K562 (cell line): ENCODE results near the gene RRBP1. TPM values are rescaled to one million over a fixed set of nuclear protein-coding genes. Genes with fewer than 3 reads are reported as not detected.
A peak's percentile ranks its signal among the peaks of the same experiment; 100 is the strongest.

Source experiments
- ATAC-seq: fragments of 200-7000 bp; cut with Tn5 transposase; 3 replicates; pipeline ENCODE4 v1.9.1; 2020; ENCODE audit warnings: moderate library complexity
- BruUV-seq: library from RNA; stranded (reverse); fragments of 400-500 nt; replicated peaks from 2 replicates; lab custom pipeline; 2021; lab: Mats Ljungman, UMichigan
- CTCF ChIA-PET: fragments of 300-600 bp; formaldehyde crosslinking; extraction: SDS; loops from one replicate; lab custom pipeline; 2021; ENCODE audit warnings: low intra/inter-chr PET ratio; lab: Yijun Ruan, JAX
- POLR2A ChIA-PET: fragments of 300-600, 350-650 bp; sonication (Branson Sonifier 250); formaldehyde crosslinking; extraction: SDS; loops from one replicate; lab custom pipeline; 2021; ENCODE audit warnings: antibody characterized with exemption, inconsistent platforms; lab: Yijun Ruan, JAX
- DNase-seq, 4 experiments: peaks; one replicate each; pipeline versions ENCODE4 v3.0.0 to v3.0.0-alpha.2; 2011 to 2018; ENCODE audit warnings: low spot score in 3 of 4, mixed read lengths in 3 of 4; ENCODE audit errors: extremely low read depth in 1 of 4
- FAIRE-seq: peaks from 2 replicates; lab custom pipeline; 2011; peaks lifted over from hg19 to GRCh38; lab: Jason Lieb, UNC
- H2AFZ ChIP-seq: 2 replicates; pipeline ENCODE4 v1.6.0; 2011; ENCODE audit warnings: low read depth, low read length, control low read depth, inconsistent platforms
- H3K27ac ChIP-seq: fragments of 200-600 bp; 3 replicates; pipeline ENCODE4 v1.8.0; 2011; ENCODE audit warnings: low read depth, mild to moderate bottlenecking, control low read depth, inconsistent platforms, low read length, moderate library complexity, mixed read lengths; ENCODE audit errors: extremely low read depth
- H3K27me3 ChIP-seq, 2 experiments: fragments of 300-600 bp in 1 of 2; 2 replicates in 1 of 2; 3 replicates in 1 of 2; pipeline versions ENCODE4 v1.6.0 to v1.8.0; 2011; ENCODE audit warnings: inconsistent platforms in 2 of 2, low read length in 2 of 2, mild to moderate bottlenecking in 1 of 2, mixed read lengths in 1 of 2, moderate library complexity in 1 of 2; ENCODE audit not compliant: control insufficient read depth in 2 of 2, insufficient read depth in 2 of 2
- H3K36me3 ChIP-seq: fragments of 300-600 bp; 3 replicates; pipeline ENCODE4 v1.8.0; 2011; ENCODE audit warnings: mild to moderate bottlenecking, low read length, inconsistent platforms; ENCODE audit not compliant: control insufficient read depth, insufficient read depth
- H3K4me1 ChIP-seq, 2 experiments: fragments of 200-600 bp in 1 of 2; replicated peaks in 1 of 2; 2 replicates in 1 of 2; 3 replicates in 1 of 2; pipeline versions ENCODE4 v1.5.1 to v1.8.0; 2011; ENCODE audit warnings: inconsistent platforms in 2 of 2, low read length in 2 of 2, mild to moderate bottlenecking in 1 of 2, mixed read lengths in 1 of 2, moderate library complexity in 1 of 2; ENCODE audit not compliant: control insufficient read depth in 2 of 2, insufficient read depth in 2 of 2
- H3K4me2 ChIP-seq: 2 replicates; pipeline ENCODE4 v1.6.1; 2011; ENCODE audit warnings: low read length, control low read depth, inconsistent platforms, mixed read lengths; ENCODE audit not compliant: insufficient read depth
- H3K4me3 ChIP-seq: fragments of 200-600 bp; sonication (generic), shearing (Covaris generic); 2 replicates; pipeline ENCODE4 v1.5.1; 2016; ENCODE audit warnings: control low read depth, inconsistent platforms
- H3K79me2 ChIP-seq: fragments of 200-600 bp; 3 replicates; pipeline ENCODE4 v1.8.0; 2011; ENCODE audit warnings: low read length, inconsistent platforms; ENCODE audit not compliant: control insufficient read depth, insufficient read depth
- H3K9ac ChIP-seq, 2 experiments: 2 replicates each; pipeline versions ENCODE4 v1.6.0 to v1.6.1; 2011; ENCODE audit warnings: low read depth in 2 of 2, low read length in 2 of 2, control low read depth in 1 of 2, inconsistent platforms in 1 of 2, mild to moderate bottlenecking in 1 of 2, mixed read lengths in 1 of 2; ENCODE audit not compliant: insufficient read depth in 1 of 2
- H3K9me1 ChIP-seq: one replicate; pipeline ENCODE4 v1.6.0; 2011; ENCODE audit warnings: inconsistent platforms, mild to moderate bottlenecking, low read length, moderate library complexity; ENCODE audit not compliant: control insufficient read depth, insufficient read depth
- H3K9me3 ChIP-seq: replicated peaks from 2 replicates; pipeline ENCODE4 v1.5.1; 2011; ENCODE audit warnings: low read depth, low read length, inconsistent platforms; ENCODE audit not compliant: control insufficient read depth, insufficient read depth
- H4K20me1 ChIP-seq: replicated peaks from 2 replicates; pipeline ENCODE4 v1.6.1; 2011; ENCODE audit warnings: low read length, inconsistent platforms, mixed read lengths; ENCODE audit not compliant: control insufficient read depth, insufficient read depth
- HMGN3 ChIP-seq: IDR thresholded peaks from 2 replicates; pipeline ENCODE4 v1.6.1; 2011; ENCODE audit warnings: borderline replicate concordance, low read depth, mild to moderate bottlenecking, mixed read lengths, low read length; ENCODE audit not compliant: insufficient read length; ENCODE audit errors: extremely low read depth
- STAT5A ChIP-seq: IDR thresholded peaks from 2 replicates; pipeline ENCODE4 v1.6.1; 2012; ENCODE audit warnings: low read length, inconsistent platforms, borderline replicate concordance
- WGBS: fragments of 100-300 bp; shearing (Covaris generic); methylation state at CpG from one replicate; pipeline ENCODE4 v1.1.6; 2016; ENCODE audit warnings: low coverage, mixed read lengths; ENCODE audit not compliant: insufficient coverage; ENCODE audit errors: missing lambda C conversion rate; 5-methylcytosine and 5-hydroxymethylcytosine counted together
- in situ Hi-C: fragments of 300-500 bp; cut with MboI; formaldehyde crosslinking; loops from 4 replicates; pipeline ENCODE4 v1.15.0; 2018; ENCODE audit warnings: inconsistent platforms, mixed read lengths
- intact Hi-C: fragments of 100-400 bp; cut with micrococcal nuclease; formaldehyde crosslinking; loops from 2 replicates; pipeline ENCODE4 v1.14.2; 2022
- polyA plus RNA-seq, 8 experiments: library from polyadenylated mRNA; depleted of rRNA in 4 of 8; stranded (reverse) in 5 of 8; unstranded in 3 of 8; fragments of >200 nt; fragmentation: Nextera tagmentation in 2 of 8; fragmentation: Illumina TruSeq in 1 of 8; extraction: Ambion mirVana in 2 of 8; extraction: Trizol in 1 of 8; gene quantifications; 2 replicates each; pipeline versions ENCODE4 v1.2.1 to v1.2.3, GENCODE V29; 2011 to 2014; ENCODE audit warnings: inconsistent platforms in 1 of 8, missing spikeins in 1 of 8
- total RNA-seq, 7 experiments: library from RNA; depleted of rRNA in 6 of 7; stranded (reverse); fragments of >200 nt in 6 of 7; fragmentation: Illumina TruSeq in 2 of 7; extraction: Trizol in 2 of 7; gene quantifications; 2 replicates each; pipeline versions ENCODE4 v1.2.1 to v1.2.3, GENCODE V29; 2011 to 2021; ENCODE audit warnings: low replicate concordance in 1 of 7
- TF ChIP-seq, protein P1 (sequence below): fragments of 200-600 bp; sonication (generic); IDR thresholded peaks from one replicate; pipeline ENCODE4 v1.6.1; 2012; ENCODE audit warnings: mild to moderate bottlenecking, low read depth, low read length, inconsistent platforms
- TF ChIP-seq, protein P2 (sequence below): sonication (generic); formaldehyde crosslinking; IDR thresholded peaks from 2 replicates; pipeline ENCODE4 v1.8.1; 2023; ENCODE audit warnings: mild to moderate bottlenecking, missing genetic modification reagents
- TF ChIP-seq, protein P3 (sequence below), 3 experiments: fragments of 200-800 bp in 1 of 3; sonication (Bioruptor generic) in 1 of 3; sonication (generic) in 1 of 3; formaldehyde crosslinking in 1 of 3; IDR thresholded peaks; 2 replicates each; pipeline versions ENCODE4 v1.6.1 to v1.8.0; 2016 to 2022; ENCODE audit warnings: mild to moderate bottlenecking in 2 of 3, missing compliant biosample characterization in 2 of 3, missing genetic modification characterization in 2 of 3, missing genetic modification reagents in 1 of 3

Gene RRBP1
- total and polyA plus RNA-seq, 9 of the 15 experiments (the other 6 are each of a cell fraction or from before 2014, with no cell fraction given) = 0.84 to 32.0 (median 17.6) TPM

DNA sequence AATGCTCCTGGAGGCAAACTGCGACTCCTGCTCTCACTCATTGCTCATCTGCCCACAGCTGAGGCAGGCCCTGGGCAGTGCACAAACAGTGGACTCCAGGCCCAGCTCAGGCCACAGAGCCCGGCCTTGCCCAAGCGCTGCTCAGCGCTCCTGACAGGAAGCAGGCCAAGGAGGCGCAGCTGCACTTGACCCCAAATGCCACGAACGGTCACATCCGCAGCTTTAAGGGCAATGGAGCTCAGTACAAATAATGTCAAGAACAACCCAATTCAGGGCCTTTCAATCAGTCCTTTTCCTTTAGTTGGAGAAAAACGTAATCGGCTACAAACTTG is 33.8 kb downstream of the RRBP1 start:
- no peak for TF ChIP-seq HMGN3
- TF ChIP-seq, protein P1, sequence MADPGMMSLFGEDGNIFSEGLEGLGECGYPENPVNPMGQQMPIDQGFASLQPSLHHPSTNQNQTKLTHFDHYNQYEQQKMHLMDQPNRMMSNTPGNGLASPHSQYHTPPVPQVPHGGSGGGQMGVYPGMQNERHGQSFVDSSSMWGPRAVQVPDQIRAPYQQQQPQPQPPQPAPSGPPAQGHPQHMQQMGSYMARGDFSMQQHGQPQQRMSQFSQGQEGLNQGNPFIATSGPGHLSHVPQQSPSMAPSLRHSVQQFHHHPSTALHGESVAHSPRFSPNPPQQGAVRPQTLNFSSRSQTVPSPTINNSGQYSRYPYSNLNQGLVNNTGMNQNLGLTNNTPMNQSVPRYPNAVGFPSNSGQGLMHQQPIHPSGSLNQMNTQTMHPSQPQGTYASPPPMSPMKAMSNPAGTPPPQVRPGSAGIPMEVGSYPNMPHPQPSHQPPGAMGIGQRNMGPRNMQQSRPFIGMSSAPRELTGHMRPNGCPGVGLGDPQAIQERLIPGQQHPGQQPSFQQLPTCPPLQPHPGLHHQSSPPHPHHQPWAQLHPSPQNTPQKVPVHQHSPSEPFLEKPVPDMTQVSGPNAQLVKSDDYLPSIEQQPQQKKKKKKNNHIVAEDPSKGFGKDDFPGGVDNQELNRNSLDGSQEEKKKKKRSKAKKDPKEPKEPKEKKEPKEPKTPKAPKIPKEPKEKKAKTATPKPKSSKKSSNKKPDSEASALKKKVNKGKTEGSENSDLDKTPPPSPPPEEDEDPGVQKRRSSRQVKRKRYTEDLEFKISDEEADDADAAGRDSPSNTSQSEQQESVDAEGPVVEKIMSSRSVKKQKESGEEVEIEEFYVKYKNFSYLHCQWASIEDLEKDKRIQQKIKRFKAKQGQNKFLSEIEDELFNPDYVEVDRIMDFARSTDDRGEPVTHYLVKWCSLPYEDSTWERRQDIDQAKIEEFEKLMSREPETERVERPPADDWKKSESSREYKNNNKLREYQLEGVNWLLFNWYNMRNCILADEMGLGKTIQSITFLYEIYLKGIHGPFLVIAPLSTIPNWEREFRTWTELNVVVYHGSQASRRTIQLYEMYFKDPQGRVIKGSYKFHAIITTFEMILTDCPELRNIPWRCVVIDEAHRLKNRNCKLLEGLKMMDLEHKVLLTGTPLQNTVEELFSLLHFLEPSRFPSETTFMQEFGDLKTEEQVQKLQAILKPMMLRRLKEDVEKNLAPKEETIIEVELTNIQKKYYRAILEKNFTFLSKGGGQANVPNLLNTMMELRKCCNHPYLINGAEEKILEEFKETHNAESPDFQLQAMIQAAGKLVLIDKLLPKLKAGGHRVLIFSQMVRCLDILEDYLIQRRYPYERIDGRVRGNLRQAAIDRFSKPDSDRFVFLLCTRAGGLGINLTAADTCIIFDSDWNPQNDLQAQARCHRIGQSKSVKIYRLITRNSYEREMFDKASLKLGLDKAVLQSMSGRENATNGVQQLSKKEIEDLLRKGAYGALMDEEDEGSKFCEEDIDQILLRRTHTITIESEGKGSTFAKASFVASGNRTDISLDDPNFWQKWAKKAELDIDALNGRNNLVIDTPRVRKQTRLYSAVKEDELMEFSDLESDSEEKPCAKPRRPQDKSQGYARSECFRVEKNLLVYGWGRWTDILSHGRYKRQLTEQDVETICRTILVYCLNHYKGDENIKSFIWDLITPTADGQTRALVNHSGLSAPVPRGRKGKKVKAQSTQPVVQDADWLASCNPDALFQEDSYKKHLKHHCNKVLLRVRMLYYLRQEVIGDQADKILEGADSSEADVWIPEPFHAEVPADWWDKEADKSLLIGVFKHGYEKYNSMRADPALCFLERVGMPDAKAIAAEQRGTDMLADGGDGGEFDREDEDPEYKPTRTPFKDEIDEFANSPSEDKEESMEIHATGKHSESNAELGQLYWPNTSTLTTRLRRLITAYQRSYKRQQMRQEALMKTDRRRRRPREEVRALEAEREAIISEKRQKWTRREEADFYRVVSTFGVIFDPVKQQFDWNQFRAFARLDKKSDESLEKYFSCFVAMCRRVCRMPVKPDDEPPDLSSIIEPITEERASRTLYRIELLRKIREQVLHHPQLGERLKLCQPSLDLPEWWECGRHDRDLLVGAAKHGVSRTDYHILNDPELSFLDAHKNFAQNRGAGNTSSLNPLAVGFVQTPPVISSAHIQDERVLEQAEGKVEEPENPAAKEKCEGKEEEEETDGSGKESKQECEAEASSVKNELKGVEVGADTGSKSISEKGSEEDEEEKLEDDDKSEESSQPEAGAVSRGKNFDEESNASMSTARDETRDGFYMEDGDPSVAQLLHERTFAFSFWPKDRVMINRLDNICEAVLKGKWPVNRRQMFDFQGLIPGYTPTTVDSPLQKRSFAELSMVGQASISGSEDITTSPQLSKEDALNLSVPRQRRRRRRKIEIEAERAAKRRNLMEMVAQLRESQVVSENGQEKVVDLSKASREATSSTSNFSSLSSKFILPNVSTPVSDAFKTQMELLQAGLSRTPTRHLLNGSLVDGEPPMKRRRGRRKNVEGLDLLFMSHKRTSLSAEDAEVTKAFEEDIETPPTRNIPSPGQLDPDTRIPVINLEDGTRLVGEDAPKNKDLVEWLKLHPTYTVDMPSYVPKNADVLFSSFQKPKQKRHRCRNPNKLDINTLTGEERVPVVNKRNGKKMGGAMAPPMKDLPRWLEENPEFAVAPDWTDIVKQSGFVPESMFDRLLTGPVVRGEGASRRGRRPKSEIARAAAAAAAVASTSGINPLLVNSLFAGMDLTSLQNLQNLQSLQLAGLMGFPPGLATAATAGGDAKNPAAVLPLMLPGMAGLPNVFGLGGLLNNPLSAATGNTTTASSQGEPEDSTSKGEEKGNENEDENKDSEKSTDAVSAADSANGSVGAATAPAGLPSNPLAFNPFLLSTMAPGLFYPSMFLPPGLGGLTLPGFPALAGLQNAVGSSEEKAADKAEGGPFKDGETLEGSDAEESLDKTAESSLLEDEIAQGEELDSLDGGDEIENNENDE = no peak
- TF ChIP-seq, protein P2, sequence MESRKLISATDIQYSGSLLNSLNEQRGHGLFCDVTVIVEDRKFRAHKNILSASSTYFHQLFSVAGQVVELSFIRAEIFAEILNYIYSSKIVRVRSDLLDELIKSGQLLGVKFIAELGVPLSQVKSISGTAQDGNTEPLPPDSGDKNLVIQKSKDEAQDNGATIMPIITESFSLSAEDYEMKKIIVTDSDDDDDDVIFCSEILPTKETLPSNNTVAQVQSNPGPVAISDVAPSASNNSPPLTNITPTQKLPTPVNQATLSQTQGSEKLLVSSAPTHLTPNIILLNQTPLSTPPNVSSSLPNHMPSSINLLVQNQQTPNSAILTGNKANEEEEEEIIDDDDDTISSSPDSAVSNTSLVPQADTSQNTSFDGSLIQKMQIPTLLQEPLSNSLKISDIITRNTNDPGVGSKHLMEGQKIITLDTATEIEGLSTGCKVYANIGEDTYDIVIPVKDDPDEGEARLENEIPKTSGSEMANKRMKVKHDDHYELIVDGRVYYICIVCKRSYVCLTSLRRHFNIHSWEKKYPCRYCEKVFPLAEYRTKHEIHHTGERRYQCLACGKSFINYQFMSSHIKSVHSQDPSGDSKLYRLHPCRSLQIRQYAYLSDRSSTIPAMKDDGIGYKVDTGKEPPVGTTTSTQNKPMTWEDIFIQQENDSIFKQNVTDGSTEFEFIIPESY = 0 out of 2 replicates have a peak, but pooled peaks have one; percentile 23
- TF ChIP-seq, protein P3, sequence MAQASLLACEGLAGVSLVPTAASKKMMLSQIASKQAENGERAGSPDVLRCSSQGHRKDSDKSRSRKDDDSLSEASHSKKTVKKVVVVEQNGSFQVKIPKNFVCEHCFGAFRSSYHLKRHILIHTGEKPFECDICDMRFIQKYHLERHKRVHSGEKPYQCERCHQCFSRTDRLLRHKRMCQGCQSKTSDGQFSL (CRISPR knock-in tag; IDR thresholded peaks at IDR 0.05) = no peak
- TF ChIP-seq, protein P3 (tag; IDR thresholded peaks at IDR 0.05) = no peak
- TF ChIP-seq STAT5A = no peak
- TF ChIP-seq, all 486 proteins: peak for 1
- ChIA-PET CTCF (no interaction called here), POLR2A (interaction anchor here (0.7 to 0.9 kb wide), 2 partner anchors 94 to 812 kb away, joined by 3 read pairs; no protein-coding TSS in a partner anchor)
- WGBS = 64% methylated on average over 8 of the region's 10 CpGs
- no peak for DNase-seq
- Histone ChIP-seq H3K27ac (no peak overlapping the region), H3K79me2 (no peaks in the 10 kb centered on the region; the same call in 2 of the 3 replicates), H3K36me3 (no peaks in the 10 kb centered on the region), H3K9me1 (peaks cover 5% of the 10 kb centered on the region), H3K9me3 (no peaks in the 10 kb centered on the region), H2AFZ (no peak overlapping the region), H4K20me1 (peaks cover 6% of the 10 kb centered on the region), H3K9ac (peak overlapping the region in 1 of 2 experiments; percentile 40; a peak in 1 of 4 replicates), H3K27me3 (no peaks in the 10 kb centered on the region), H3K4me3 (no peak overlapping the region), H3K4me1 (peaks cover 0 to 15% of the 10 kb centered on the region in 2 experiments; a peak in 2 of 5 replicates), H3K4me2 (no peak overlapping the region)
- no peak for ATAC-seq
- intact Hi-C loops (no loop called here), in situ Hi-C loops (no loop called here)
- no TSS peak for BruUV-seq
- FAIRE-seq = no peak
